ENCODE measurements around the gene CAPN12. TPM values are rescaled to one million over a fixed set of nuclear protein-coding genes. Genes with fewer than 3 reads are reported as not detected.

The CAPN12 gene
- total and polyA plus RNA-seq, 2 of the 4 experiments (the other 2 are of a cell fraction): 0.18 to 0.97 TPM

DNA sequence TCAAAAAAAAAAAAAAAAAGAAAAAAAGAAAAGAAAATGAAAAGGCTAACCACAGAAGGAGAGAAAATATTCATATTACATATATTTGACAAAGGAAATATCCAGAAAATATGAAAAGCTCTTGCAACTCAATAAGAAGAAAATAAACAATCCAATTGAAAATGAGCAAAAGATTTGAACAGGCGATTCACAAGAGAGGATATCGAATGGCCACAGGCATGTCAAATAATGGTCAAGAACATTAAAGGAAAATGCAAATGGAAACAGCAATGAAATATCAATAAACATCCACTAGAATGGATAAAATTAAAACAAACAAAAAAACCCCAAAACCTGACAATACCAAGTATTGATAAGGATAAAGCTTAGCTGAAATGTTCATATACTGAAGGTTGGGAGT, 20.9 kb upstream of the CAPN12 start:
- no peaks in the 10 kb centered on the region for H3K9me3 ChIP-seq (ENCODE audit: control insufficient read depth, insufficient read depth, low read length)
- CTCF ChIA-PET: no interaction called here
- no TSS peak for BruUV-seq (replicated peaks)

More for the DNA sequence above, 20.9 kb upstream of the CAPN12 start:
- H3K18ac ChIP-seq (ENCODE audit: low read depth, low read length): no peak overlapping the region
- no peak overlapping the region for H4K5ac ChIP-seq (ENCODE audit: low read depth, low read length)
- H3K14ac ChIP-seq (replicated peaks; ENCODE audit: low read depth, low read length): no peak overlapping the region
- H2BK5ac ChIP-seq (ENCODE audit: low read depth, low read length, poor library complexity, severe bottlenecking): no peak overlapping the region
- H3K4me1 ChIP-seq (ENCODE audit: control insufficient read depth, insufficient read depth, low read length): no peaks in the 10 kb centered on the region
- H3K9ac ChIP-seq (ENCODE audit: low read depth, low read length): no peak overlapping the region
- no peak for TF ChIP-seq CEBPB (IDR thresholded peaks at IDR 0.05; ENCODE audit: low read depth, low read length)
- TF ChIP-seq, protein P1, sequence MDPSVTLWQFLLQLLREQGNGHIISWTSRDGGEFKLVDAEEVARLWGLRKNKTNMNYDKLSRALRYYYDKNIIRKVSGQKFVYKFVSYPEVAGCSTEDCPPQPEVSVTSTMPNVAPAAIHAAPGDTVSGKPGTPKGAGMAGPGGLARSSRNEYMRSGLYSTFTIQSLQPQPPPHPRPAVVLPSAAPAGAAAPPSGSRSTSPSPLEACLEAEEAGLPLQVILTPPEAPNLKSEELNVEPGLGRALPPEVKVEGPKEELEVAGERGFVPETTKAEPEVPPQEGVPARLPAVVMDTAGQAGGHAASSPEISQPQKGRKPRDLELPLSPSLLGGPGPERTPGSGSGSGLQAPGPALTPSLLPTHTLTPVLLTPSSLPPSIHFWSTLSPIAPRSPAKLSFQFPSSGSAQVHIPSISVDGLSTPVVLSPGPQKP (IDR thresholded peaks at IDR 0.05; ENCODE audit: borderline replicate concordance, low read depth, low read length): no peak
- no peak for TF ChIP-seq SMC3 (IDR thresholded peaks at IDR 0.05; ENCODE audit: low read depth, low read length)
- no peak for TF ChIP-seq MAZ (IDR thresholded peaks at IDR 0.05; ENCODE audit: borderline replicate concordance, low read depth, low read length)
- TF ChIP-seq NFE2L2 (IDR thresholded peaks at IDR 0.05; ENCODE audit: low read depth, low read length): no peak
- no peak for TF ChIP-seq MAFK (IDR thresholded peaks at IDR 0.05; ENCODE audit: low read depth, low read length)
- TF ChIP-seq POLR2A (IDR thresholded peaks at IDR 0.05; ENCODE audit: low read depth, low read length): no peak
- no peak for TF ChIP-seq MXI1 (IDR thresholded peaks at IDR 0.05; ENCODE audit: borderline replicate concordance, low read depth, low read length)
- no peaks in the 10 kb centered on the region for H3K79me1 ChIP-seq (ENCODE audit: low read depth in 1 of 2, low read length in 2 of 2)
- no peak overlapping the region for H3K56ac ChIP-seq (ENCODE audit: extremely low read depth, insufficient read depth, low read length)
- H4K8ac ChIP-seq (ENCODE audit: low read depth in 2 of 2, low read length in 2 of 2): no peak overlapping the region
- H4K20me1 ChIP-seq (ENCODE audit: insufficient read depth, low read length): no peaks in the 10 kb centered on the region
- dilution Hi-C loops (cut with HindIII; ENCODE audit: low sequenced_read_pairs, unreplicated experiment): no loop called here
- no peak overlapping the region for H3K4ac ChIP-seq (ENCODE audit: low read depth, low read length)
- H3K36me3 ChIP-seq (ENCODE audit: control insufficient read depth, insufficient read depth, low read length): no peaks in the 10 kb centered on the region
- DNase-seq (no peak), ATAC-seq (ENCODE audit: low read depth) (no peak)
- H2AFZ ChIP-seq (replicated peaks; ENCODE audit: low read length, poor library complexity): no peak overlapping the region
- no peak overlapping the region for H3K23ac ChIP-seq (ENCODE audit: low read depth, low read length)
- H3K27ac ChIP-seq (ENCODE audit: insufficient read depth, low read length): no peak overlapping the region
- no peak overlapping the region for H2BK15ac ChIP-seq (ENCODE audit: low read depth, low read length)
- H3K4me2 ChIP-seq (ENCODE audit: low read depth, low read length): no peak overlapping the region
- H3K4me3 ChIP-seq (ENCODE audit: insufficient read depth, low read depth, low read length): no peak overlapping the region
- no peak overlapping the region for H2AK9ac ChIP-seq (replicated peaks; ENCODE audit: low read depth, low read length, poor library complexity)
- no peaks in the 10 kb centered on the region for H3K9me1 ChIP-seq (ENCODE audit: insufficient read depth, low read length)
- H2BK120ac ChIP-seq (ENCODE audit: low read depth, low read length): no peak overlapping the region
- intact Hi-C loops (cut with micrococcal nuclease): no loop called here
- H3K27me3 ChIP-seq (ENCODE audit: control insufficient read depth, insufficient read depth, low read length): no peaks in the 10 kb centered on the region
- in situ Hi-C loops (cut with MboI; ENCODE audit: low sequenced_read_pairs): no loop called here
- H4K91ac ChIP-seq (ENCODE audit: insufficient read depth, low read depth, low read length): no peak overlapping the region
- WGBS, 2 experiments (ENCODE audit: extremely low coverage in 2 of 2, insufficient read length in 1 of 2): no CpG with 5 or more reads among the region's 2 CpGs
- no peak overlapping the region for H2BK20ac ChIP-seq (ENCODE audit: low read depth, low read length)
- H2AK5ac ChIP-seq (ENCODE audit: low read depth, low read length): no peak overlapping the region
- POLR2A ChIA-PET (ENCODE audit: unreplicated experiment): no interaction called here

All from IMR-90 (cell line).